AG04450 (cell line): Measurements from ENCODE around the gene DLL3. TPM values are rescaled to one million over a fixed set of nuclear protein-coding genes. Genes with fewer than 3 reads are reported as not detected.
"Not testable (repeated sequence)": the region's sequence is repeated elsewhere in the genome, so short reads cannot be mapped to it uniquely, and the experiment has no call there.

Experiments used
- CTCF ChIA-PET: fragments of 300-600, 350-600 bp; formaldehyde crosslinking; extraction: SDS; loops from one replicate; lab custom pipeline; 2022; ENCODE audit warnings: antibody characterized with exemption, inconsistent platforms; lab: Charles Lee
- POLR2A ChIA-PET: fragments of 350-600 bp; formaldehyde crosslinking; extraction: SDS; loops from one replicate; lab custom pipeline; 2021; ENCODE audit warnings: antibody characterized with exemption, inconsistent platforms; lab: Yijun Ruan, JAX
- DNase-seq: peaks from one replicate; pipeline ENCODE4 v3.0.0-alpha.2; 2011; ENCODE audit warnings: low read depth, low spot score
- H3K27ac ChIP-seq: one replicate; pipeline ENCODE4 v1.5.1; 2012; ENCODE audit warnings: low read depth, low read length, control low read depth
- H3K27me3 ChIP-seq: one replicate; pipeline ENCODE4 v1.6.0; 2012; ENCODE audit warnings: low read length; ENCODE audit not compliant: control insufficient read depth, insufficient read depth
- H3K4me3 ChIP-seq: 2 replicates; pipeline ENCODE4 v1.5.1; 2011; ENCODE audit warnings: mild to moderate bottlenecking, low read depth, low read length, control low read depth
- H3K9me3 ChIP-seq: 2 replicates; pipeline ENCODE4 v1.5.1; 2012; ENCODE audit warnings: low read length; ENCODE audit not compliant: control insufficient read depth, insufficient read depth
- CTCF ChIP-seq: IDR thresholded peaks from 2 replicates; pipeline ENCODE4 v1.5.1; 2011; ENCODE audit warnings: low read depth, low read length, control low read depth, inconsistent platforms
- polyA plus RNA-seq: library from polyadenylated mRNA; depleted of rRNA; stranded (reverse); fragments of >200 nt; gene quantifications from 2 replicates; pipeline ENCODE4 v1.2.3, GENCODE V29; 2011

The DLL3 gene
- polyA plus RNA-seq, 1 experiment: 0.47 TPM

GRCh38 chr19:39475748-39476147 is 23.0 kb upstream of the DLL3 start:
- no peak overlapping the region for H3K27ac ChIP-seq
- POLR2A ChIA-PET: interaction anchor here (0.6 kb wide), 1 partner anchor 10 kb away, joined by 6 read pairs; no protein-coding TSS in a partner anchor
- DNase-seq: no peak
- no peaks in the 10 kb centered on the region; the same call in 1 of the 2 replicates for H3K9me3 ChIP-seq
- no peaks in the 10 kb centered on the region for H3K27me3 ChIP-seq
- no peak overlapping the region for H3K4me3 ChIP-seq
- CTCF ChIA-PET: interaction anchor here (0.6 to 2.4 kb wide), 8 partner anchors 11 to 746 kb away, joined by 3 to 31 read pairs (median 4); partner anchors contain the start of gene EID2B
- no peak for TF ChIP-seq CTCF

GRCh38 chr19:39479319-39479801 is 19.4 kb upstream of the DLL3 start:
- DNase-seq, H3K27ac ChIP-seq, POLR2A ChIA-PET, CTCF ChIA-PET, H3K9me3 ChIP-seq, H3K27me3 ChIP-seq, H3K4me3 ChIP-seq: not testable (repeated sequence)

- CTCF ChIA-PET: interaction anchor here (0.9 to 1.2 kb wide), 4 partner anchors 23 to 53 kb away, joined by 3 to 4 read pairs (median 4); partner anchors contain the start of gene EID2B
- TF ChIP-seq CTCF: no peak
- Histone ChIP-seq H3K27ac (peak overlapping the region; percentile 31), H3K27me3 (no peaks in the 10 kb centered on the region), H3K4me3 (no peak overlapping the region), H3K9me3 (no peaks in the 10 kb centered on the region; the same call in 1 of the 2 replicates)
- DNase-seq: no peak
- POLR2A ChIA-PET: interaction anchor here (0.6 to 1.0 kb wide), 5 partner anchors 15 to 78 kb away, joined by 3 to 7 read pairs (median 3); partner anchors contain the start of genes EID2B and RPS16
Measured at GRCh38 chr19:39479916-39480315, 18.8 kb upstream of the DLL3 start.

GRCh38 chr19:39480337-39481228 is 18.2 kb upstream of the DLL3 start, which contains the start of gene TIMM50:
TIMM50 (plus strand) TSS chr19:39480838; CDS start chr19:39480854, 16 bp downstream.
- Histone ChIP-seq H3K27me3 (no peaks in the 10 kb centered on the region), H3K27ac (peak within 1 kb of the TSS; percentile 78), H3K4me3 (peak within 1 kb of the TSS; percentile 100), H3K9me3 (no peaks in the 10 kb centered on the region; the same call in 1 of the 2 replicates)
- POLR2A ChIA-PET: interaction anchor here (0.6 to 1.0 kb wide), 11 partner anchors 14 to 78 kb away, joined by 3 to 7 read pairs (median 3); partner anchors contain the start of genes EID2B and RPS16
- TF ChIP-seq CTCF: no peak
- CTCF ChIA-PET: interaction anchor here (0.9 to 1.2 kb wide), 4 partner anchors 23 to 52 kb away, joined by 3 to 4 read pairs (median 4); partner anchors contain the start of gene EID2B
- peak; percentile 77 for DNase-seq

- ChIA-PET POLR2A (interaction anchor here (0.6 to 1.0 kb wide), 8 partner anchors 13 to 77 kb away, joined by 3 to 7 read pairs (median 3); partner anchors contain the start of gene RPS16), CTCF (interaction anchor here (1.0 to 1.2 kb wide), 3 partner anchors 22 to 41 kb away, joined by 4 read pairs; no protein-coding TSS in a partner anchor)
- no peak for DNase-seq
- TF ChIP-seq CTCF: no peak
- no peaks in the 10 kb centered on the region for H3K27me3 ChIP-seq
- H3K4me3 ChIP-seq: peak overlapping the region; percentile 100
- H3K9me3 ChIP-seq: no peaks in the 10 kb centered on the region; the same call in 1 of the 2 replicates
- H3K27ac ChIP-seq: peak overlapping the region; percentile 78
Measured at GRCh38 chr19:39481229-39481545, 17.6 kb upstream of the DLL3 start.
